PFSK-1 (cell line): ENCODE measurements around the gene MXI1.

Source experiments
- FOXP2 ChIP-seq: optimal IDR thresholded peaks from 2 replicates; pipeline ENCODE3; 2011; ENCODE audit warnings: borderline replicate concordance, control low read depth, inconsistent platforms; ENCODE audit not compliant: insufficient read depth; ENCODE audit errors: extremely low read length, extremely low read depth
- POLR2AphosphoS5 ChIP-seq: IDR thresholded peaks from 2 replicates; pipeline ENCODE4 v1.6.1; 2012; ENCODE audit warnings: low read depth, mild to moderate bottlenecking, control low read depth, low read length, moderate library complexity
- SIN3A ChIP-seq: IDR thresholded peaks from 2 replicates; pipeline ENCODE4 v1.6.1; 2012; ENCODE audit warnings: mild to moderate bottlenecking, low read length, moderate library complexity, borderline replicate concordance; ENCODE audit not compliant: insufficient read depth
- TAF1 ChIP-seq: IDR thresholded peaks from 2 replicates; pipeline ENCODE4 v1.6.1; 2012; ENCODE audit warnings: low read length, control low read depth, borderline replicate concordance; ENCODE audit not compliant: insufficient read depth
- TF ChIP-seq, protein P1 (sequence below), 2 experiments: IDR thresholded peaks; 2 replicates each; pipeline versions ENCODE4 v1.6.1 to v1.8.0; 2011 to 2012; ENCODE audit warnings: low read depth in 2 of 2, low read length in 2 of 2, control low read depth in 1 of 2, inconsistent platforms in 1 of 2, mild to moderate bottlenecking in 1 of 2, moderate library complexity in 1 of 2; ENCODE audit not compliant: insufficient read depth in 1 of 2

MXI1 gene

DNA sequence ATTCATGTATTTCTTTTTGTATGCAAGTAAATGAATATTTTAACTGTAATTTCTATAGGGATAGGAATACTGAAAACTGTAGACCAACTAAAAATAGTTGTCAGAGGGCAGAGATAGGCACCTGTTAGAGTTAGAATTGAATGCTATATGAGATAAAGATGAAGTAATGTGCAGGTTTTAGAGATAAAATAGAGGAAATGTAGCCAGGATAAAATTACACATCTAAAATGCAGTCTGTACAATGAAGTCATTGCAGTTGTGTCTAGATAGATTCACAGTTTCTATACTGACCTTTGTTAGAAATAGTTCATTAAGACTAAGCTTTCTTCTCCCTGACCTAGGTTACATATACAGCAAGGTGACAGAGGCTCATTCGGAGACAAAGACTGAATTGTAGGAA is 51.1 kb downstream of the MXI1 start:
- TF ChIP-seq TAF1 (no peak), SIN3A (no peak), POLR2AphosphoS5 (no peak), FOXP2 (no peak)
- TF ChIP-seq, protein P1, sequence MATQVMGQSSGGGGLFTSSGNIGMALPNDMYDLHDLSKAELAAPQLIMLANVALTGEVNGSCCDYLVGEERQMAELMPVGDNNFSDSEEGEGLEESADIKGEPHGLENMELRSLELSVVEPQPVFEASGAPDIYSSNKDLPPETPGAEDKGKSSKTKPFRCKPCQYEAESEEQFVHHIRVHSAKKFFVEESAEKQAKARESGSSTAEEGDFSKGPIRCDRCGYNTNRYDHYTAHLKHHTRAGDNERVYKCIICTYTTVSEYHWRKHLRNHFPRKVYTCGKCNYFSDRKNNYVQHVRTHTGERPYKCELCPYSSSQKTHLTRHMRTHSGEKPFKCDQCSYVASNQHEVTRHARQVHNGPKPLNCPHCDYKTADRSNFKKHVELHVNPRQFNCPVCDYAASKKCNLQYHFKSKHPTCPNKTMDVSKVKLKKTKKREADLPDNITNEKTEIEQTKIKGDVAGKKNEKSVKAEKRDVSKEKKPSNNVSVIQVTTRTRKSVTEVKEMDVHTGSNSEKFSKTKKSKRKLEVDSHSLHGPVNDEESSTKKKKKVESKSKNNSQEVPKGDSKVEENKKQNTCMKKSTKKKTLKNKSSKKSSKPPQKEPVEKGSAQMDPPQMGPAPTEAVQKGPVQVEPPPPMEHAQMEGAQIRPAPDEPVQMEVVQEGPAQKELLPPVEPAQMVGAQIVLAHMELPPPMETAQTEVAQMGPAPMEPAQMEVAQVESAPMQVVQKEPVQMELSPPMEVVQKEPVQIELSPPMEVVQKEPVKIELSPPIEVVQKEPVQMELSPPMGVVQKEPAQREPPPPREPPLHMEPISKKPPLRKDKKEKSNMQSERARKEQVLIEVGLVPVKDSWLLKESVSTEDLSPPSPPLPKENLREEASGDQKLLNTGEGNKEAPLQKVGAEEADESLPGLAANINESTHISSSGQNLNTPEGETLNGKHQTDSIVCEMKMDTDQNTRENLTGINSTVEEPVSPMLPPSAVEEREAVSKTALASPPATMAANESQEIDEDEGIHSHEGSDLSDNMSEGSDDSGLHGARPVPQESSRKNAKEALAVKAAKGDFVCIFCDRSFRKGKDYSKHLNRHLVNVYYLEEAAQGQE (IDR thresholded peaks at IDR 0.05; ENCODE audit: insufficient read depth in 1 of 2, low read depth in 2 of 2, low read length in 2 of 2): no peak

DNA sequence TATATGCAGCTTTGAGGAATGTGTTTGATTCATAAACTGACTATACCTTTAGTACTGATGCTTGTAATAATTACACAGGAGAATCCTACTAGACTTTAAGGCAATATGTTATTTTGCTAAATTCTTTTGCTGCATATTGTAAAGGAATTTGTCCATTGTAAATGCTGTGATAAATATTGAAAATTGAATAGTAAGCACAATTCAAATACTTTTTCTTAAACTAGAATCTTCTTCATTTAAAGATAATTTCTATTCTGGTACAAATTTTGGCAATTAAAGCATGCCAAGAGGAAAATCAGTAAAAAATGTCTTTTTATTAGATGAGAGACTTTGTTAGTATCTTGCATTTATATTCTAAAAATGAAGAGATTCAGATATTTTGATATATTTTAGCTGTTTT is 51.9 kb downstream of the MXI1 start:
- TF ChIP-seq SIN3A (no peak), TAF1 (no peak), POLR2AphosphoS5 (no peak), FOXP2 (no peak)
- TF ChIP-seq, protein P1 (IDR thresholded peaks at IDR 0.05; ENCODE audit: insufficient read depth in 1 of 2, low read depth in 2 of 2, low read length in 2 of 2): no peak

DNA sequence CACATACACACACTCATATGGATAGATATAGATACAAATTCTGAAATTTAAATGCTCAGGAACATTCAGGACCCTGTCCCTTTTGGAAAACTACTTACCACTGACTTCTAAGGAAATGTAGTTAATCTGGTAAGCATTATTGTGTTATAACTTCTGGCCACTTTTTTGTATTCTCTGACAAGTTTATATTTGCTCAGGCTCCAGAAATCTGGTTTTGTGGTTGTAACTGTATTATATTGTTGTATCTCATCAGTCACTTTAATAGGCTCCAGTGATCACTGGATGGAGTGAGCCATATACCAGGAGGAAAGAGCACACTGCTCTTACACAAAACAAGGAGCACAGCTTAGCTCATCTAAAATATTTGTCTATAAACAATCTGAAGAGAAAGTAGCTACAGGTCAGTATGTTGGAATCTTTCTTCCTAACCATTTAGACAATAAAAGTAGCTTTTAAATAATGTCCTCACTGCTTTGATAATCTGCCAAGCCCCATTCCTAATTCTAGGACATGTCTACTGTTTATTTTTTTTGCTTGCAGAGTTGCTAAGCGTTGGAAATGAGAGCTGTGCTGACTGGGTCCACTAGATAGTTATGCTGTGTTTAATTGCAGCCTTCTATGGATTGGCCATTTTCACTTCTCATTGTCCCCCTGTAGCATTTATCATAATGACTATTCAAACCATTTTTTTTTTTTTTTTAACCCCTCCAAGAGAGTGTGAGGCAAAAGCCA is 53.5 kb downstream of the MXI1 start:
- TF ChIP-seq SIN3A (no peak), TAF1 (no peak), FOXP2 (no peak), POLR2AphosphoS5 (no peak)
- TF ChIP-seq, protein P1 (IDR thresholded peaks at IDR 0.05; ENCODE audit: insufficient read depth in 1 of 2, low read depth in 2 of 2, low read length in 2 of 2): no peak

DNA sequence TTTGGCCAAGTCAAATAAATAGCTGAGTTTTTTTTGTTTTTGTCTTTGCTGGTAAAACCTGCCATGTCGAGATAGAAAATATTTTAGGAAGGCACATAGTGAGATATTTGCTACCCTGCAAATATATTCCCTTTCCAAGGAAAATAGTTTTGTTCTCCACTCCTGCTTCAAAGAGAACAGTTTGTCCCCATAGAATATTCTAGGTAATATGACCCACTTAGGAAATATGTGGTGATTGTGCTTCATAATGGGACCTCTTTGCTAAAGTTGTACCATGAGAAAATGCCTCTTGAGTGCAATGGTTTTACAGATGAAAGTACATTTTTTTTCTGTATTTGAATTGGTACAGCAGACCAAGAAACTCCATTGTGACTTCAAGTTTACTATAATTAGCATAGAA is 55.8 kb downstream of the MXI1 start:
- no peak for TF ChIP-seq TAF1
- TF ChIP-seq, protein P1 (IDR thresholded peaks at IDR 0.05; ENCODE audit: insufficient read depth in 1 of 2, low read depth in 2 of 2, low read length in 2 of 2): no peak
- no peak for TF ChIP-seq POLR2AphosphoS5
- no peak for TF ChIP-seq SIN3A
- no peak for TF ChIP-seq FOXP2
